HepG2 (cell line): Measurements from ENCODE around the gene DLX5. TPM values are rescaled to one million over a fixed set of nuclear protein-coding genes. Genes with fewer than 3 reads are reported as not detected.

Experiments
- CREB1 ChIP-seq, 2 experiments: fragments of 450-650 bp in 1 of 2; IDR thresholded peaks; 2 replicates each; pipeline ENCODE4 v1.6.1; 2016 to 2017; ENCODE audit warnings: control low read depth in 1 of 2, mild to moderate bottlenecking in 1 of 2, missing compliant biosample characterization in 1 of 2, missing genetic modification characterization in 1 of 2
- E2F2 ChIP-seq: sonication (generic); formaldehyde crosslinking; IDR thresholded peaks from 2 replicates; pipeline ENCODE4 v1.4.0; 2020; ENCODE audit warnings: missing genetic modification reagents, borderline replicate concordance
- MEF2D ChIP-seq: sonication (generic); formaldehyde crosslinking; IDR thresholded peaks from 2 replicates; pipeline ENCODE4 v1.5.1; 2020; ENCODE audit warnings: mild to moderate bottlenecking, missing genetic modification reagents
- NFYB ChIP-seq: sonication (generic); formaldehyde crosslinking; IDR thresholded peaks from 2 replicates; pipeline ENCODE4 v1.4.0; 2020; ENCODE audit warnings: missing genetic modification reagents
- POGK ChIP-seq: sonication (generic); formaldehyde crosslinking; conservative IDR thresholded peaks from 2 replicates; pipeline ENCODE4 v1.8.0; 2022; ENCODE audit warnings: mild to moderate bottlenecking, moderate library complexity, missing genetic modification reagents
- PRDM15 ChIP-seq: sonication (generic); formaldehyde crosslinking; IDR thresholded peaks from 2 replicates; pipeline ENCODE4 v1.4.0; 2020; ENCODE audit warnings: missing genetic modification reagents
- RFXAP ChIP-seq: sonication (generic); formaldehyde crosslinking; IDR thresholded peaks from 2 replicates; pipeline ENCODE4 v1.4.0; 2020; ENCODE audit warnings: missing genetic modification reagents, borderline replicate concordance
- RXRB ChIP-seq: IDR thresholded peaks from 2 replicates; pipeline ENCODE4 v1.6.1; 2016; ENCODE audit warnings: borderline replicate concordance, missing genetic modification reagents, missing compliant biosample characterization
- SIX1 ChIP-seq: sonication (generic); formaldehyde crosslinking; IDR thresholded peaks from 2 replicates; pipeline ENCODE4 v1.4.0; 2020; ENCODE audit warnings: missing genetic modification reagents, borderline replicate concordance
- STAT5B ChIP-seq: sonication (generic); formaldehyde crosslinking; IDR thresholded peaks from 2 replicates; pipeline ENCODE4 v1.4.0; 2020; ENCODE audit warnings: missing genetic modification reagents
- TEF ChIP-seq: sonication (generic); formaldehyde crosslinking; IDR thresholded peaks from 2 replicates; pipeline ENCODE4 v1.5.0; 2020; ENCODE audit warnings: missing genetic modification reagents
- ZBTB14 ChIP-seq: sonication (generic); formaldehyde crosslinking; IDR thresholded peaks from 2 replicates; pipeline ENCODE4 v1.4.0; 2020; ENCODE audit warnings: missing genetic modification reagents
- ZBTB37 ChIP-seq: sonication (generic); formaldehyde crosslinking; IDR thresholded peaks from 2 replicates; pipeline ENCODE4 v1.4.0; 2020; ENCODE audit warnings: mild to moderate bottlenecking, missing genetic modification reagents
- ZEB1 ChIP-seq: IDR thresholded peaks from 2 replicates; pipeline ENCODE4 v1.6.1; 2012; ENCODE audit warnings: mild to moderate bottlenecking, low read depth, inconsistent platforms; ENCODE audit not compliant: insufficient replicate concordance
- ZNF12 ChIP-seq: sonication (generic); formaldehyde crosslinking; IDR thresholded peaks from 2 replicates; pipeline ENCODE4 v1.5.0; 2020; ENCODE audit warnings: missing genetic modification reagents
- ZNF441 ChIP-seq: sonication (generic); formaldehyde crosslinking; IDR thresholded peaks from 2 replicates; pipeline ENCODE4 v1.7.0; 2021; ENCODE audit warnings: missing genetic modification reagents, borderline replicate concordance
- ZNF674 ChIP-seq: sonication (generic); formaldehyde crosslinking; IDR thresholded peaks from 2 replicates; pipeline ENCODE4 v1.5.0; 2020; ENCODE audit warnings: low read depth, mild to moderate bottlenecking, missing genetic modification reagents
- ZNF75D ChIP-seq: sonication (generic); formaldehyde crosslinking; IDR thresholded peaks from 2 replicates; pipeline ENCODE4 v1.8.1; 2023; ENCODE audit warnings: missing genetic modification reagents, mild to moderate bottlenecking, borderline replicate concordance
- polyA plus RNA-seq, 8 experiments: library from polyadenylated mRNA; depleted of rRNA in 3 of 8; stranded (reverse) in 7 of 8; unstranded in 1 of 8; fragments of >200 nt; fragmentation: Illumina TruSeq in 4 of 8; extraction: Trizol in 4 of 8; gene quantifications; 2 replicates each; pipeline versions ENCODE4 v1.2.1 to v1.2.3, GENCODE V29; 2011 to 2016; ENCODE audit warnings: low read depth in 4 of 8, missing spikeins in 1 of 8, mixed read lengths in 1 of 8; ENCODE audit not compliant: insufficient read depth in 1 of 8
- total RNA-seq, 5 experiments: library from RNA; depleted of rRNA; stranded (reverse); fragments of >200 nt; fragmentation: Illumina TruSeq; extraction: Trizol; gene quantifications; 2 replicates each; pipeline ENCODE4 v1.2.3, GENCODE V29; 2016; ENCODE audit warnings: low read depth in 1 of 5

The DLX5 gene
- total and polyA plus RNA-seq, 2 of the 13 experiments (the other 11 are each of a cell fraction or from before 2014, with no cell fraction given) = not detected

- TF ChIP-seq SIX1 (CRISPR knock-in tag) (no peak), PRDM15 (CRISPR knock-in tag) (no peak), ZBTB14 (no peak), ZNF441 (CRISPR knock-in tag) (0 out of 2 replicates have a peak, but pooled peaks have one; percentile 5), RFXAP (CRISPR knock-in tag) (0 out of 2 replicates have a peak, but pooled peaks have one; percentile 22), STAT5B (CRISPR knock-in tag) (no peak), TEF (CRISPR knock-in tag) (no peak), ZNF12 (CRISPR knock-in tag) (no peak), MEF2D (CRISPR knock-in tag) (0 out of 2 replicates have a peak, but pooled peaks have one; percentile 1), ZEB1 (no peak), ZNF75D (no peak), RXRB (CRISPR knock-in tag) (no peak), E2F2 (no peak), POGK (no peak; the same call in 1 of the 2 replicates), CREB1 (IDR thresholded peaks at IDR 0.05) (no peak), CREB1 (CRISPR knock-in tag; IDR thresholded peaks at IDR 0.05) (no peak), ZNF674 (CRISPR knock-in tag) (no peak), NFYB (CRISPR knock-in tag) (no peak), ZBTB37 (no peak)
Measured at GRCh38 chr7:97006816-97007582, 17.6 kb downstream of the DLX5 start (continued).
